ENCODE data around the gene TLN1.
A peak's percentile ranks its signal among the peaks of the same experiment; 100 is the strongest.

DNA sequence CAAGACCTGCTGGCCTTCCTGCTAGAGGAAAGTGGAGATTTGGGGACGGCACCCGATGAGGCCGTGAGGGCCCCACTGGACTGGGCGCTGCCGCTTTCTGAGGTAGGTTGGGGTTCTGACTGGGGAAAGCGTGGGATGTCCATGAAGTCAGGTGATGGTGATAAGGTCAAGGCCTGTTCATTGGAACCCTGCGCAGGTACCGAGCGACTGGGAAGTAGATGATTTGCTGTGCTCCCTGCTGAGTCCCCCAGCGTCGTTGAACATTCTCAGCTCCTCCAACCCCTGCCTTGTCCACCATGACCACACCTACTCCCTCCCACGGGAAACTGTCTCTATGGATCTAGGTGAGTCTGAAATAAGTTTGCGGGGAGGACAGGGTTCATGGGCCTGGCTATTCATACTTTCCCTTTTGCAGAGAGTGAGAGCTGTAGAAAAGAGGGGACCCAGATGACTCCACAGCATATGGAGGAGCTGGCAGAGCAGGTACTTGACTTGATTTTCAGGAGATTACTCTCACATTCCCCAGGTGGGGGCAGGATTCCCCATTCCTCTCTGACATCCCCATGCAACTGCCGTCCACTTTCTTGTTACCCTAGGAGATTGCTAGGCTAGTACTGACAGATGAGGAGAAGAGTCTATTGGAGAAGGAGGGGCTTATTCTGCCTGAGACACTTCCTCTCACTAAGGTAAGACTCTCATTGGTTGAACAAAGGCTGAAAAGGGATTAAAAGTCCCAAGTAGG lies 976 bp upstream of the TLN1 start:
- TF ChIP-seq CTCF (IDR thresholded peaks at IDR 0.05 in 4 of 5, conservative IDR thresholded peaks at IDR 0.05 in 1 of 5) (peak in 1 of 5 experiments; percentile 9), POLR2A (IDR thresholded peaks at IDR 0.05) (no peak)

All from gastrocnemius medialis (tissue), 4 donors.